Measurements from ENCODE around the gene MILR1.
"Not testable (repeated sequence)": the region's sequence is repeated elsewhere in the genome, so short reads cannot be mapped to it uniquely, and the experiment has no call there.

MILR1 gene

DNA sequence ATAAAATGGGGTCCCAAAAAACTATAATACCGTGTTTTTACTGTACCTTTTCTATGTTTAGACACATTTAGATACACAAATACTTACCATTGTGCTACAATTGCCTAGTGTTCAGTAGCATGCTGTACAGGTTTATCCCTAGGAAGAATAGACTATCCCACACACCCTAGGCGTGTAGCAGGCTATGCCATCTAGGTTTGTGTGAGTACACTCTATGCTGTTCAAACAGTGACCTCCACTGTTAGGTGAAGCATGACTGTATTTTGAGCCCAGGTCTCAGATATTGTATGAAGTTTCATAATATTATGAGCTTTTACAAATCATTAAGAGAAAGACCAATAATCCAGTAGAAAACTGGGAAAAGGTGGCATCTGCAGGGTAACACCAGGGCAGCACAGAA is 23.6 kb downstream of the MILR1 start:
- DNase-seq: no peak

DNA sequence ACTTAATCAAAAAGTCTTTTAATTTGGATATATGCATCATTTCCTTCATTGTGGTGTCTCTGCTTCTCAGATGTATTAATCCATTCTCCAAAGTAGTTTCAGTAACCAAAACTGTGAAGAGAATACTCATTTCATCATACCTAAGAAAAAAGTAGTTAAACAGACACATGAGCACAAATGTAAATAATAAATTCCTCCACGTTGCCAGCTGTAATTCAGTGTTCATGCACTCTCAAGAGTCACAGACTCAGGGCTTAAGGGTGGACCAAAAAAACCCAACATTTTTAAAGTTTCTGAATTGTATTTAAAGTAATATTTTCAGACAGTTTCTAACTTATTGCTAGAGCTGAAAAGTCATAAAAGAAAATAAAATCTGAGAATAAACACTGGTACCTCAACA is 28.9 kb downstream of the MILR1 start:
- no peak for DNase-seq

DNA sequence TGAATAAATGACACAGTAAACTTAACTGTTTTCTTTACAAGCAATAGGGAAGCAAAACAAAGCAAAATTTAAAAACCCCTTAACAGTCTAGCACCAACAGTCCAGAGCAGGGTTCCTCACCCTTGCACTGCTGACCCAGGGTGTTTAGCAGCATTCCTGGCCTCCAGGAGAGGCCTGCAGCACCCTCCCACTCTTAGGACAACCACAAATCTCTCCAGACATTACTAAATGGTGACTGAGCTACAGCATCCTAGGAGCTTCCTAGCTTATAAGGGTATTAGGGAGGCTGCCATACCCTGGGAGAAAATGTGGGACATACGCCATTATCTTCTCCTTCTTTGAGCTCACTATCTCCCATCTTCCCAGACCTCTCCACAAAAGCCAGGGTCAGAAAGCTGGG is 32.0 kb downstream of the MILR1 start:
- DNase-seq: no peak

DNA sequence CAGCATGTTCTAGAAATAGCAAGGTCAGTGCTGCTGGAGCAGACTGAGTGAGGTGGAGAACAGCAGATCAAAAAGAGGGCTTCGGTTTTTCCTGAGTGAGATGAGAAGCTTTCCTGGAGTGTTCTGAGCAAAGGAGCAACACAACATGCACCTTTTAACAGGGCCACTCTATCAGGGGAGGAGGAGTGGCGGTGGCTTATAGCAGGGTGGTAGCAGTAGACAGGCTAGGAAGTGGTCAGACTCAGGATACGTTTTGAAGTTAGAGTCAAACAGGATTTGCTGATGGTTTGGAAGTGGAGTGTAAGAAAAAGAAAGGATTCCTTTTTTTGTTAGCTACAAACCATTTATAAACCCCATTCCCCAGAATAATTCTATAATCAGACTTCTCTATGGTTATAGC is 35.5 kb downstream of the MILR1 start:
- no peak for DNase-seq

DNA sequence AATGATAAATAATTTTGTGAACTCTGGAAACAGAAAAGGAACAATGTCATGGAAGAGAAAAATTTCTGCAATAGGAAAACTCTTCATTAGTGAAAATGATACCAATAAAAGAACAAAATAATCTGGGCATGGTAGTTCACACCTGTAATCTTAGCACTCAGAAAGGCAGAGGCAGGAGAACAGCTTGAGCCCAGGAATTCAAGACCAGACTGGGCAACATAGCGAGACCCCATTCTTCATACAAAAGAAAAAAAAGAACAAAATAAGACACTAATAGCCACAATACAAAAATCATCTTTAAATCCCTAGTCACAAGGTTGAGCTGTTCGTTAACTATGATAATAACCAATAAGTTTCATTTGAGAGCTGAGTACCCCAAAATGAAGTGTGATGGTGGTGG is 39.4 kb downstream of the MILR1 start:
- DNase-seq: no peak

DNA sequence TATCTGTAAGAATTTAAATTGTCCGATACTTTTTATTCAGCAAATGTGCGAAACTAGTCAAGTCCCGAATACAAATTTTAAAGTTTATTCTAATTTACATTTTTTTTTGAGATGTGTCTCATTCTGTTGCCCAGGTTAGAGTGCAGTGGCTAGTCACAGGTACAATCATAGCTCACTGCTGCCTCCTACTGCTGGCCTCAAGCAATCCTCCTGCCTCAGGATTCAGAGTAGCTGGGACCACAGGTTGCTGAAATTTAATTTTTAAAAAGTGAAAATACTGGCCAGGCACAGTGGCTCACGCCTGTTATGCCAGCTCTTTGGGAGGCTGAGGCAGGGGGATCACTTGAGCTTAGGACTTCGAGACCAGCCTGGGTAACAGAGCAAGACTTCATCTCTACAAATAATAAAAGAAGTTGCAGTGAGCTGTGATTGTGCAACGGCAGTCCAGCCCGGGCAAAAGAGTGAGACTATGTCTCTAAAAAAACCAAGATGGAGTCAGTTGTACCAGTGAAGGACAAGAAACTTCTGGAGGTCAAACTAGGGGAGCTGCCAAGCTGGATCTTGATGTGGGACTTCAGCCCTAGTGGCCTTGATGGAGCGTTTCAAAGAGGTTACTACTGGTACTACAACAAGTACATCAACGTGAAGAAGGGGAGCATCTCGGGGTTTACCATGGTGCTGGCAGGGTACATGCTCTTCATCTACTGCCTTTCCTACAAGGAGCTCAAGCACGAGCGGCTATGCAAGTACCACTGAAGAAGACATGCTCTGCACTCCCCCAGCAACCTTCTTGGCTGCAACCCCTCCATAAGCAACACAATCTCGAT is 42.3 kb downstream of the MILR1 start:
- peak in 3 of 5 experiments; percentile 9 to 76 (median 33) for DNase-seq

DNA sequence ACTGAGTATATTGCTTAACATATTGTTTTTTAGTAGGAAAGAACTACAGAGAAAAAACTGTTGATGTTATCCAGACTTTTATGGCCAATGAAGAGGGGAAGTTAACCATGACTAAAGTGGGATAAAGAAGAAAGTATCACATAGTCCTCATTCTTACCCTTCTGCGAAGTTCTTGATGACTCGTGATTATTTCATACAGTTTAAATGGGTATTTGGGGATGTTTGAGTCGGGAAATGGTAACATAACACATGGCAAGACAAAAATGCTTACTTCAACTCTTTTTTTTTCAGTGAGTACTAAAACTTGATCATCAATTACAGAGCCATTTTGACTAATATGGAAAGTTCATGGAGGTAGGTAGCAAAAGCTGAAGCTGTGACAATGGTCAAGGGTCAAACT is 43.1 kb downstream of the MILR1 start:
- DNase-seq: no peak

DNA sequence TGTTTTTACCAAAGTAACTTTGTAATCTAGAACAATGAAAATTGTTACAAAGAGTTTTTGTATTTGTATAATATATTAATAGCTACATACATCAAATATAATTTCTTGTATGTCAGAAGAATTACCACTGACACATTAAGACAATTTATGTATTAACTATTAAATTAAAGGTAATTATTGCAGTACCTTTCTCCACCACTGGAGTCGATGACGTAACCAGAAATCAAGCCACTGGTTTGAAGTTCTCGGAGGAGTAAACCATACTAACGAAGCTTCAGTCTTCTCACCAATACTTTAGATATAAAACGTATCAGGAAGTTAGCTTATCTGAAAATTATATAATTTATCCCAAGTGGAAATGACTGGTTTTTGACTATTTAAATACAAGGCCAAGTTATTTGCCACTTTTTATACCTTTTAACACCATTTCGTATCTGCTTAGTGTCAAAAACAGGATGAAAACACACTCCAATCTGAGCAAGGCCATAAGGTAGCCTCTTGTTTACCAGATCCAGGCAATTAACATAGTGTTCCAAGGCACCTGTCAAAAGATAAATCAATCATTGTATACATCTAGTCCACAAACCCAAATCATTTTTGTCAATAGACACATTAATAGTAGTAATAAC is 43.7 kb downstream of the MILR1 start:
- DNase-seq: peak in 1 of 5 experiments; percentile 69

DNA sequence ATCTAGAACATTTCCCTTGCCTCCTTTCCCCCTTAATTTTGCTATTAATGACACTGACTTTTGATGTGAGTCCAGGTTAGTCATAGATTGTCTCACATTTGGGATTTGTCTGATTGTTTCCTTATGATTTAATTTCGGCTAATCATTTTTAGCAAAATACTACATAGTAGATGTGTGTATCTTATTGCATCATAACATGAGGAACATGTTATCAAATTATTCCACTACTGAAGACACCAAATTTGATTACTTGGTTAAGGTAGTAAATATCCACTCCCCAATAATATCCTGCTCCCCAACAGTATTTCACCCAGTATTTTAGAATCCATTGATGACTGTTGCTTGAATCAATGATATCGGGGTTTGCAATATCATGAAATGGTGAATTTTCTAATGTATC is 45.2 kb downstream of the MILR1 start:
- DNase-seq: no peak

DNA sequence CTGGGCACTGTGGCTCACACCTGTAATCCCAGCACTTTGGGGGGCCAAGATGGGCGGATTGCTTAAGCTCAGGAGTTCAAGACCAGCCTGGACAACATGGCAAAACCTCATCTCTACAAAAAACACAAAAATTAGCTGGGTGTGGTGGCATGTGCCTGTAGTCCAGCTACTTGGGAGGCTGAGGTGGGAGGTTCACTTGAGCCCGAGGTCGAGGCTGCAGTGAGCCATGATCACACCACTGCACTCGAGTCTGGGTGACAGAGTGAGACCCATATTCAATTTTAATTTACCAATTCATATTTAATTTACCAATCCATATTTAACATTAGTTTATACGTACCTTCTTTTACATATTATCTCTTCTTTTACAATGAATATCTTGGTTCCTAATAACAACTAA is 46.4 kb downstream of the MILR1 start:
- not testable (repeated sequence) for DNase-seq

DNA sequence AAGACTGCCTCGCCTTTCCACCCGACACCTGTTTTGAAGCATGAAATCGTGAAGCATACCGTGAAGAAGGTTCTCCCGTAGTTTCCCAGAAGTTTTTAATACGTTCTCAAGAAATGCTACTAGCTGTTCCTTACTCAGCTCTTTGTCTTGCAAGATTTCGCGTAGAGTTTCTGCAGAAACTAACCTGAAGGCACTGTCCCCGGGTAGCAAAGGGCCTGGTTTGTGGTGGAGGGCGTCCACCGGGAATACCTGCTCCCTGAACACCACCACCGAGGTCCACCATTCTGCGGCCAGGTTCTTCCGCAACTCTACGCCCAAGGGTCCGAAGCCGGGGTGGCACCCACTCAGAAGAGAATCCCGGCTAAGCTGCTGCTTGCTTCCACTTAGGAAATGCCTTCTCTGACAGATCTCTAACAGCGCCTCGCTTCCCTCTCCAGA is 47.5 kb downstream of the MILR1 start:
- no peak for DNase-seq

DNA sequence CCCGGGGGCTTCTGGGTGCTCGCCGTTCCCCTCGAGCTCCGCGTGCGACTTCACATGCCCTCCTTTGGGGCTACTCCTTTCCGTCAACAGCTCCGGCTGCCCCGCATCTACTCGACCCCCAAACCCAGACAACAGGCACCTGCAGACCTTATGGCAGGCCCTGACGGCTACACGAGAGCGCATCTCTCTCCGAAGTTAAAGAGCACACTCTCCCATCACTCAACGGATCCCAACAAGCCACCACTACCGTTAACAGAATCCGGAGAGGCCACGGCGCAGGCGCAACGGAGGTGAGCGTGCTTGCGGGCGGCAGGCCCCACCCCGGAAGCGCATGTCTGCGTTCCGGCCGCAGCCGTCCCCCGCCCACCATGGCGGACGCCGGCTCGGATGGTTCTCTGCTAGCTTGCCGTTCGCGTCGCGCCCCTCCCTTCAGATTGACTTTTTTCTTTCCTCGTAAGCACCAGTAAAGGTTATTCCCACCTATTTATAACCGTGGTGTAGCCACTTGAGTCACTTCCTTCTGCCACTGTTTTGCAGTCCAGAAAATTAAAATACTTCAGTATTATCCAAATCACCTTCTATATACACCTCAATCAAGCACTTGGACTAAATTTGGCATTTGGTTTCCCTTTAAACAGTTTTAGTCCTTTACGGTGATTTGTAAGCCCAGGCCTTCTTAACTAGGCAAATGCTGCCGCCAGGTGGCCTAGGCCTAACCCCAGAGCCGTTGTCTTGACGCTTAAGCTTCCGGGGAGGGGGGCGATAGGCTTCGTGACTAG is 48.1 kb downstream of the MILR1 start, which contains the start of gene POLG2:
TSS of gene POLG2 (minus strand) at position 269 of the 779 bp plus-strand sequence. CDS start at position 183, 86 bp downstream.
- peak; percentile 93 to 97 (median 95) for DNase-seq

DNA sequence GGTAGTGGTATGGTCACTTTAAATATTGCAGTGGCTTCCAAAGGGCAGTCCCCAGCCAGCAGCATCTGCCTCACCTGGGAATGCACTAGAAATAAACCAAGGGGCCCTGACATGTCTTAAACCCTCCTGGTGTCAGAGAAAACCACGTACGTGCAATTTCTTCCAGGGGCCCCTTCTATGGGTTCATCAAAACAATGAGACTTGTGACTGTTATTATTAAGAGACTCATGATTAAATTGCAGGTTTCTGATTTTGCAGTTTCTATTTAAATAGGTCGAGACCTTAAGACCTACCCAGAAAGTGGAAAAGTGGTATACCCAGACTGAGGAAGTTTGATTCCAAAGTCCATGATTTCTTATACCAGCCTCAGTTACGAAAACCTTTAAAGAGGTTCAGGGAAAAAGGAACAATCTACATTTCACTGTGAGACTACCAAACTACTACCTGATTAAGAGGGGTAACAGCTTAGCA is 48.7 kb downstream of the MILR1 start:
- no peak for DNase-seq

DNA sequence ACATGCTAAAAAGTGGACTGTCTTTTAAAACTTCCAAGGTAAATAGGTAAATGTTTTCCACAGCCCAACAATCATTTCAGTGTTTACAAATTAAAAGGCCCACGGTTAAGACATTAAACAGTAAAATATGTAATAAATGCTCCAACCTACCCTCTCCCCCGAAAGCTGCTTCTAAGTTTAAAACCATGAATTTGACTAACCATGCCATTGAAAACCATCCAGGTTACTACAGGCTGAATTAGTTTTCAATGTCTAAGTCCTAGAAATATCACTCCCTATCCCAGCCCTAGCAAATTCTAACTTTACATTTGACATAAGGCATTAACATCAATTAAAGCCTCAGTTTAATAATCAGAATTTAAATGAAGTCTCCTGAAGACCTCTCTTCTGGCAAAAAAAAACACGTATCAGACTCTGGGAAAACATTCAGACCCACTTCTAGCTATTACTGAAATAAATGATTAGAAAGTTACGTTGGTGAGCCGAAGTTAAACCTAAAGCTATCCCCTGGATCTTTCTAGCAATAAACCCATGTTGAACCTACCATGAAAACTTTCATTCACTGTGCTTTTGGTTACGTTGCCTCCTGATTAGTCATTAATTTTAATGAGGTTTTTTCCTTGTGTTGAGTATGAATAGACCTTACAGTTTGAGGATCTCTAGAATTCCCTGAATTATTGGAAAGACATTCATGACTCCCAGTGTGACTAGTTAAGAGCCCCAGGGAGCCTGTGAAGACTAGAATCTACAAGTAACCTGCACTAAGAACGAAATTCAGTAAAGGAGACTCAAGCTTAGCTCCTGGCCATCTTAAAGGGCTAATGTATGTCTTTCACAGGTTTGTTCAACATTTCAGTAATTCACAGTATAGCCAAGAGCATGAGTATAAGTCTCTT is 49.6 kb downstream of the MILR1 start:
- no peak for DNase-seq

DNA sequence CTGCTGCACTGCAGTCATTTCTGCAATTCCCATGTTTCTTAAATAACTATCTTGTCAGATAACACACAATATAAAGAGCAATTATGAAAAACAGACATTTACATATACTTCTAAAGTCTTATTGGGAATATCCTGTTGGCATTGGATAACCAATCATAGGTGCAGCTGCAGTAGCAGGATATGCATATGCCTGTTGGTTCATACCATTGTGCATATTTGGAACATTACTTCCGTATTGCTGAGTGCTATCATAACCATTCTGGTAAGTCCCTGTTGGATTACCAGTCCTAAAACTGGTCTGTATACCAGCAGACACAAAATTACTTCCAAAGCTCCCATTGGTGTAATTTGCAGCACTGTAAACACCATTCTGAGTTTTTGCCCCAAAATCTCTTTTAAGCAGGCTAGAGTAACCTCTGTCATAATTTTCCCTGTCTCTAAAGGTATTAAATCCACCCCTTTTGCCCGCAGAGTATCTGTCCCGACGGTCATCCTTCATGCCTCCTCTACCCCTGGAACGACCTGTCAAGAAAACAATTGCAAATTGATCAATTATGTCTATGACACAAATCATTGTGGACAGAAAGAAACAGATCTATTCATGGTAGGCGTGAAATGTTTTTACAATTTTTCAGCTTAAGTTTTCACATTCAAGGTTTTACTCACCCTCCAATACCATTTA is 51.0 kb downstream of the MILR1 start:
- no peak for DNase-seq

DNA sequence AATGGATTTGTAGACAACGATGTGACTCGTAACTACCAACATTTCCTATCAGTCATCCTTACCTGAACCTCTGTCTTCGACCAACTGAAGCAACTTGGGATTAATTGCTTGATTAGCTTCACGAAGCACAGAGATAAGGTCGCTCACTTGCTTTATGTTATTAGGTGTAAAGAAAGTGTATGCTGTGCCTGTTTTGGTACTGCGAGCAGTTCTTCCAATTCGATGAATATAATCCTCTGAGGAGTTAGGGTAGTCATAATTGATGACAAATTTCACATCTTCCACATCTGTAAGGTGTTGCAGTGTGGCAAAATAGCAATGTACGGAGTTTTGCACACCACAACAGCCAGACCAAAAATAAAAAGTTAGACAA is 51.6 kb downstream of the MILR1 start:
- no peak for DNase-seq

DNA sequence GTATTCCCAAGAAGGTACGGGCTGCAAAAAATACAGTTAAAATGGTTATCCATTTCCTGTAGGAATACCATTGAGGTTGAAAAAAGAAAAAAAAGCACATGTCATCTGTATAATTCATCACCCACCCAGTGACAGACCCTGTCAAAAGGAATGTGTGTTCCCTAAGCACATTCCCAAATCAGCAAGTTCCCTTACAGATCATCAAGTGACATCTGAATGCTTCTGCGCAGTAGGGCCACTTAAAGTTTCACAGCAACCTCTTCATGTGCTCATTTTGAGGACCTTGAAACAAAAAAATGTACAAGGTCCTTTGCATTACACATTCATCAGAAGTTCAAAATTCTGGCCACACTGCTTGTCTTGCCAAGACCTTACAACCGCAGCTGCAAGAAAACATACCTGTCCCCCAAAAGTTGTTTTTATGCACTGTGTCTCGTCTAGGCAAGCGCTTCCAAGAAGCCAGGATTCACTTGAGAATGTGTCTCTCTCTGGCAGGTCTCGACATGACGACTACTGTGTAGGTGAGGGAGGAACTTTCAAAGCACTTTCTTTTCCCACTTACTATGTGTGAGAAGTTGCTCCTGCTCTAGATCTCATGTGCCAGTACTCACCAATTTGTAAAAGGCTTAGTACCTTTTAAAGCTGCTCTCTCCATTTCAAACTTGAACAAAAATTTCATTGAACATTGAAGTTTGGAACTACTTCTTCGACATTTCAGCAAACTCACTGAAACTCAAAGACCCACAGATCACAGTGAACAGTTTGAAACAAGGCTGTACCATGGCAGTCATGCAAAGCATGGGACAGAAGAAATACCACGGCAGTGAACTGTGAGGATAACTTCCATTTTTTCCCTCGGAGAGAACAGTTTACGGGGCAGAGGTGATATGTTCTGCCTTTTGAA is 52.2 kb downstream of the MILR1 start:
- no peak for DNase-seq

DNA sequence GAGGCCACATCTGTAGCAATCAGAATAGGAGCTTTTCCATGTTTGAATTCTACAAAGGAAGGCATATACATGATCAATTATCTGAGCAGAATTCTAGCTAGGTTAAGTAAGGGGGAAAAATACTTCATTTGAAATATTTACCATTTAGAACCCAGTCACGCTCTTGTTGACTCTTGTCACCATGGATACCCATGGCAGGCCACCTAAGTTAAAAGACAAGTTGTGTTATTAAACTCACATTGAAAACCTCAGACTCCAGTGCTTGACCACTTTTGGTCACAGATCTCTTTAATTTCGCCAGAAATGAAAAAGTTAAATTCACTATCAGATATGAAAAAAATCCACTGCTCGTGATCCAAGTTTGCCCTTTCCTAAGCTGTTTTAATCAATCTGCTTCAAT is 53.1 kb downstream of the MILR1 start:
- no peak for DNase-seq

DNA sequence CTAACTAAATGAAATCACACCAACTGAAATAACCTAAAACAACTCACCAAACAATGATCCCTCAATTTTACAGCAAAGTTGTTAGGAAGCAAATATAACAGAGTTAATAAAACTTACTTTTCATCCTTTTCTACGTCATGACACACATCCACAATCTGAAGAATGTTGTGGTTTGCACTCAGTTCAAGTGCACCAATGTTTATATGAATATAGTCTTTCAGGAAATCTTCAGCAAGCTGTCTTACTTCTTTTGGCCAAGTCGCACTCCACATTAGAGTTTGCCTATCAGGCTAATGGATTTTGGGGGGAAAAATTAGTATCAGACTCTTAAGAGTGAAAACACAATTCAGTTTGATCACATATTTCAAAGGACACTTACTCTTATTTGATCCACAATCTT is 53.9 kb downstream of the MILR1 start:
- DNase-seq: no peak

DNA sequence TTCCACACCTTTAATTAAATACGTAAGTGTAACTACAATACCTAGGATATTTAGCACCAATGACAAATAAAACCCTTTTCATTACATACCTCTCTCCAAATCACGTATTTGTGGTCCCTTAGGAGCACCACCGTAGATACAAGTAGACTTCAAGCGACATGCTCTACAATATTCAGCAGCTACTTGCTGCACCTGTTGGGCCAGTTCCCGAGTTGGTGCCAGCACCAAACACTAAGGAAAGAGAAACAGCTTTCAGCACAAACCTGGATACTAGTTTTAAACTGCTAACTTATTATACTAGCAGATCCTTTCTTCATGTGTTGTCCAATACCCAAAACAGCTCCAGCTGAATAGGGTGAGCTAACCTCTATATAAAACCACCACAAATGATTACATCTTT is 54.4 kb downstream of the MILR1 start:
- no peak for DNase-seq

Data from T-helper 2 cell (primary cell).